Activated B cell treated with CpG ODN at 0.5 μM for 24 hours (primary cell): ENCODE data around the gene NRP2. TPM values are rescaled to one million over a fixed set of nuclear protein-coding genes. Genes with fewer than 3 reads are reported as not detected.

ENCODE experiments used
- ATAC-seq: fragments of 200-7000 bp; cut with Tn5 transposase; one replicate; pipeline ENCODE4 v1.10.0; 2021; ENCODE audit warnings: low read depth, mild to moderate bottlenecking, moderate library complexity
- CTCF ChIA-PET: fragments of 350-600 bp; sonication (Branson Sonifier 250); formaldehyde crosslinking; loops from one replicate; lab custom pipeline; 2021; ENCODE audit warnings: antibody characterized with exemption; lab: Charles Lee
- POLR2A ChIA-PET: fragments of 350-600 bp; sonication (Branson Sonifier 250); formaldehyde crosslinking; loops from one replicate; lab custom pipeline; 2021; ENCODE audit warnings: antibody characterized with exemption; lab: Charles Lee
- DNase-seq: peaks from one replicate; pipeline ENCODE4 v3.0.0; 2022
- H3K27ac Mint-ChIP-seq: one replicate; pipeline ENCODE4 v1.8.0; 2020; ENCODE audit warnings: mixed read lengths
- H3K27me3 Mint-ChIP-seq: one replicate; pipeline ENCODE4 v1.8.0; 2021; ENCODE audit warnings: mixed read lengths
- H3K36me3 Mint-ChIP-seq: one replicate; pipeline ENCODE4 v1.8.0; 2021; ENCODE audit warnings: low read depth, mixed read lengths
- H3K4me1 Mint-ChIP-seq: one replicate; pipeline ENCODE4 v1.8.0; 2021; ENCODE audit warnings: mixed read lengths
- H3K4me3 Mint-ChIP-seq: one replicate; pipeline ENCODE4 v1.8.0; 2020; ENCODE audit warnings: mild to moderate bottlenecking, mixed read lengths
- H3K9me3 Mint-ChIP-seq: one replicate; pipeline ENCODE4 v1.8.0; 2020; ENCODE audit warnings: mixed read lengths
- CTCF ChIP-seq: fragments of 200-600 bp; IDR thresholded peaks from one replicate; pipeline ENCODE4 v1.8.0; 2022; ENCODE audit warnings: antibody characterized with exemption, mild to moderate bottlenecking
- intact Hi-C: fragments of 100-400 bp; cut with micrococcal nuclease; formaldehyde crosslinking; loops from one replicate; pipeline ENCODE4 v1.15.1; 2024
- total RNA-seq: library from RNA; stranded (reverse); gene quantifications from 2 replicates; pipeline ENCODE4 v1.2.3, GENCODE V29; 2022

NRP2 gene
- total RNA-seq, 1 donor from 2014 or later = 10.2 TPM

- no peak for TF ChIP-seq CTCF
- H3K4me1 Mint-ChIP-seq = peaks cover 54% of the 10 kb centered on the region
- no peaks in the 10 kb centered on the region for H3K27me3 Mint-ChIP-seq
- ChIA-PET CTCF (interaction anchor here (1.2 kb wide), 1 partner anchor 40 kb away, joined by 3 read pairs; no protein-coding TSS in a partner anchor), POLR2A (interaction anchor here (1.1 kb wide), 2 partner anchors 10 to 30 kb away, joined by 3 read pairs; no protein-coding TSS in a partner anchor)
- intact Hi-C loops = loop anchor here (10.0 kb wide), 1 partner anchor 1809 kb away; the partner anchor contains the start of gene CREB1
- no peak overlapping the region for H3K4me3 Mint-ChIP-seq
- H3K27ac Mint-ChIP-seq = no peak overlapping the region
- DNase-seq (no peak), ATAC-seq (no peak)
- H3K9me3 Mint-ChIP-seq = no peaks in the 10 kb centered on the region
- H3K36me3 Mint-ChIP-seq = no peaks in the 10 kb centered on the region
These were observed 33.7 kb downstream of the NRP2 start for GRCh38 chr2:205715831-205716525.

GRCh38 chr2:205717175-205717846, 35.0 kb downstream of the NRP2 start:
- CTCF ChIA-PET = no interaction called here
- ATAC-seq (no peak), DNase-seq (no peak)
- Mint-ChIP-seq H3K4me1 (peaks cover 53% of the 10 kb centered on the region), H3K27me3 (no peaks in the 10 kb centered on the region), H3K4me3 (no peak overlapping the region), H3K27ac (no peak overlapping the region), H3K9me3 (no peaks in the 10 kb centered on the region), H3K36me3 (no peaks in the 10 kb centered on the region)
- intact Hi-C loops = loop anchor here (10.0 kb wide), 1 partner anchor 1807 kb away; the partner anchor contains the start of gene CREB1
- POLR2A ChIA-PET = interaction anchor here (0.9 to 1.1 kb wide), 3 partner anchors 10 to 35 kb away, joined by 3 to 6 read pairs (median 3); partner anchors contain the start of gene NRP2
- no peak for TF ChIP-seq CTCF

- Mint-ChIP-seq H3K27ac (no peak overlapping the region), H3K4me1 (peaks cover 51% of the 10 kb centered on the region), H3K36me3 (no peaks in the 10 kb centered on the region), H3K9me3 (no peaks in the 10 kb centered on the region), H3K4me3 (no peak overlapping the region), H3K27me3 (no peaks in the 10 kb centered on the region)
- DNase-seq = no peak
- POLR2A ChIA-PET = interaction anchor here (0.5 to 1.1 kb wide), 2 partner anchors 11 to 18 kb away, joined by 6 to 19 read pairs; no protein-coding TSS in a partner anchor
- no peak for TF ChIP-seq CTCF
- no peak for ATAC-seq
- CTCF ChIA-PET = no interaction called here
- intact Hi-C loops = loop anchor here (10.0 kb wide), 1 partner anchor 1807 kb away; the partner anchor contains the start of gene CREB1
These were observed 35.7 kb downstream of the NRP2 start for GRCh38 chr2:205717999-205718398.

GRCh38 chr2:205719847-205720246, 37.5 kb downstream of the NRP2 start:
- CTCF ChIA-PET = interaction anchor here (1.2 to 3.9 kb wide), 2 partner anchors 13 to 46 kb away, joined by 3 to 12 read pairs; no protein-coding TSS in a partner anchor
- no peaks in the 10 kb centered on the region for H3K27me3 Mint-ChIP-seq
- H3K36me3 Mint-ChIP-seq = no peaks in the 10 kb centered on the region
- no peak overlapping the region for H3K27ac Mint-ChIP-seq
- POLR2A ChIA-PET = no interaction called here
- intact Hi-C loops = loop anchor here (10.0 kb wide), 1 partner anchor 1805 kb away; the partner anchor contains the start of gene CREB1
- H3K9me3 Mint-ChIP-seq = no peaks in the 10 kb centered on the region
- no peak for ATAC-seq
- DNase-seq = no peak
- TF ChIP-seq CTCF = no peak
- peaks cover 37% of the 10 kb centered on the region for H3K4me1 Mint-ChIP-seq
- no peak overlapping the region for H3K4me3 Mint-ChIP-seq
